IPS-11a (cell line): Measurements from ENCODE around the gene KIF26A.

Experiments
- H3K4me3 ChIP-seq: one replicate; pipeline ENCODE4 v1.5.1; 2013; ENCODE audit warnings: low read depth, low read length, control low read depth

KIF26A gene

DNA sequence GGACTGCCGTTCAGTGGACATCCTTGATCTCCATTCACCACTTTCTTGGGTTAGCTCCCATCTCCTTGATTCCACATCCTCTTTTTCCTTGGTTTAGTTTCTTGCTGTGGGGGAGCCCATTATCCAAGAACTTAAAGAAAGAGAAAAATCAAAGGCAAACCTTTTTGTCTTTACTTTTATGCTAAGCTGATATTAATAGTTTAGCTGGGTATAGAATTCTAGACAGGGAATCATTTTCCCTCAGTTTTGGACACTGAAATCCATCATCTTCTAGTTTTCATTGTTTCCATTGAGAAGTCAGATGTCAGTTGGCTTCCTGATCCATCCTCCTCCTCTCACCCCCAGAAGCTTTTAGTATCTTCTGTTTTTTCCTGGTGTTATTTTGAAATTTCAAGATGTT is 8.8 kb upstream of the KIF26A start:
- no peak overlapping the region for H3K4me3 ChIP-seq

GRCh38 chr14:104130974-104131651 is 7.3 kb upstream of the KIF26A start:
- H3K4me3 ChIP-seq = no peak overlapping the region

- H3K4me3 ChIP-seq = no peak overlapping the region
These were observed 6.2 kb upstream of the KIF26A start for GRCh38 chr14:104131968-104132732.

DNA sequence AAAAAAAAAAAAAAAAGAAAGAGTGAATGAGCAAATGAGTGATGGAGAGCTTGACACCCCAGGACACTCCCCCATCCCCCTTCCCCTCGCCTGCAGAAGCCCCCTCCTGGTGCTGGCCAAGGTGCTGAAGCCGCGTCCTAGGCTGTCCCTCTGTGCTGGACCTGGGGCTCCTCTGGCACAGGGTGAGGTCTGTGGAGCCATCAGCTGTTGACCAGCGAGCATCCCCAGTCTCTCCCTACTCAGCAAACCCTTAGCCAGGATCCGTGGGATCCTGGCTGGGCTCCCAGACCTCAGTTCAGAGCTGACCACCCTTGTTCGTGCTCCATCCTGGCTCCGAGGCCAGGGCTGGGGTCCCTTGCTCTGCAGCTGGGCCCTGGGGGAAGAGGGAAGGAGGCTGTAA is 5.4 kb upstream of the KIF26A start:
- H3K4me3 ChIP-seq = no peak overlapping the region

DNA sequence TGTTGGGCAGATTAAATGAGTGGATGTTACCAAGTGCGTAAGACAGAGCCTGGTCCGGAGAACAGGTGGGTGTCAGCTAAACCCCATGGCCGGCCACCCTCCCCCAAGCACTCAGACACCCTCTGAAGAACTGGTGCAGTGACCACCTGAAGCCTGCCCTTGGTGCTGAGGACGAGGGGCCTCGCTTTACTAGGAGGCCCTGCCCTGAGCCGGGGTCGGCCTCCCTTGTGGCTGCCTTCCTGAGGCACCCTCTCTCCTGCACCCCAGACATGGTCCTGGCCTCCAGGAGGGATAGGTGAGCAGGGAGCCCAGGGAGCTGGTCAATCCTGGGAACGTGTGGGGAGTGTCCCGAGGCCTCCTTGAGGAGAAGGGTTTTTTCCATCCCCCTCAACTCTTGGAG is 4.9 kb upstream of the KIF26A start:
- H3K4me3 ChIP-seq = no peak overlapping the region

DNA sequence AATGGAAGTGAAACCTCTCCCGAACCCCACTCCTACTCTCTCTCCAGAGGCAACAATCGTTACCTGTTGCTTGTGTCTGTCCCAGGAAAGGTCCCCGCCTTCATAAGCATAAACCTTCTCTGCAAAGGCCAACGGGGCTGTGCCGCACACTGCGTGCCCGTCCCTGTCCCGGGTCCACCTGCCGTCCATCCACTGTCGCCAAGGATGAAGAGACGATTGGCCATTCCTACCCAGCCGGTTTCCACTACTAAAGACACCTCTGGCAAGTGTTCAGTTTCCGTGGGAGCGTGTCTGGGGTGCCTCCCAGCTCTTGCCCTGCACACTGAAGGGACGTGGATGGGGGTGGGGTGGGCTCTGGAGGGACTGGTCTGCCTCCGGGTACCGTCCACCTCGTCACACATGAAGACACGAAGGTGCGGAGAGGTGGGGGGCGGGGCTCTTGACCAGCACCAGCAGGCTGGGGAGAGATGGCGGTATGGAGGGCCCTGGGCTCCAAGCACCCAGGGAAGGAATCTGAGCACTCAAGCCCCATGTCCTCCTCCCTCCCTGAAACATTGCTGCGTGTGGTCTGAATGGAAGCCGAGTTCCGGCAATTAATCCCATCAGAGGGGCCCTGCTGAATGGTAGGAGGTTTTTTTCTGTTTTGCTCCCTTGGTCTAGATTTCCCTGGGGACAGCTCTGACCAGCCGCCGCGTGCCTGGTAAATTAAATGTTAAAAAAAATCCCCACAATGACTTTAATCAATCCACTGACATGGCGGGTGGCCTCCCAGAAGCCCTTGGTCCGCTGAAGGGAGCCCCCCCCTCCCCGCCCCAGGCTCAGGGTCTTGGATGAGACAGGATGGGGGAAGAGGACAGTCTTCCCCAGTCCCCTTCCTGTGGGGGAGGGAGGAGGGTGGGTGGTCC is 4.1 kb upstream of the KIF26A start:
- H3K4me3 ChIP-seq = no peak overlapping the region

DNA sequence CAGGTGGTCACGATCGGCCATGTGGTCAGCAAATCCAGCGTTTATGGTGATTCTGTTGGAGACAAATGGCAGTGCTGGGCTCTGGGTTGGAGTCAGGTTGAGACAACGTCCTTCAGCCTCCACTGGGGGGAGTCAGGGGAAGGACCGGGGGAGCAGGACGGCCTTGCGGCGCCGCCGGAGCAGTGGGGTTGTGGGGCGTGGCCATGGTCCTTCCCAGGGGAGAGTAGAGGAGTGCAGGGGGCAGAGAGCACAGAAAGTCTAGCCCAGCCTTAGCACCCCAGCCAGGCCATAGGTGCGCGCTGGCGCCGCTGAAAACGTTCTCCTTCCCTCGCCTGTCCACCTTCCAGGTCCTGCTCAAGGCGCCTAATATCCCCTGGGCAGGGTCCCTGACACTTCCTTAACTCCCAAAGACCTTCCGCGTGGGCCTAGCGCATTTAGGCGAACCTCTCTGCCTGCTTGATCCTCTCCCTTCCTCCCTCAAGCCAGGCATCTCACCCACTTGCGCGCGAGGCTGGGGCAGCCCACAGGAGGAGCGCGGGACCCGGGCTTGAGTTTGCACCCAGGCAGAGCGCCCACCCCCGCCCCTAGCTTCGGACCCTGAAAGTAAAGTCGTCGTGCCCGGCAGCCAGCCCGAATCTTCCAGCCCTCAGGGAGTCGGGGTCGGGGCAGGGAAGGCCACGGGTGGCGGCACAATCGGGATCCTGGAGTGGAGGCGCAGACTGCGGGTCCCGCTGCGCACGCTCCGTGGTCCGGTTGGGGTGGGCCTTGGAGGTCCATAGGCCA is 3.1 kb upstream of the KIF26A start:
- peak overlapping the region; percentile 28 for H3K4me3 ChIP-seq

- peak overlapping the region; percentile 35 for H3K4me3 ChIP-seq
These were observed 2.4 kb upstream of the KIF26A start for GRCh38 chr14:104135904-104136471.

GRCh38 chr14:104136472-104137296 is 1.7 kb upstream of the KIF26A start:
- peak overlapping the region; percentile 35 for H3K4me3 ChIP-seq

DNA sequence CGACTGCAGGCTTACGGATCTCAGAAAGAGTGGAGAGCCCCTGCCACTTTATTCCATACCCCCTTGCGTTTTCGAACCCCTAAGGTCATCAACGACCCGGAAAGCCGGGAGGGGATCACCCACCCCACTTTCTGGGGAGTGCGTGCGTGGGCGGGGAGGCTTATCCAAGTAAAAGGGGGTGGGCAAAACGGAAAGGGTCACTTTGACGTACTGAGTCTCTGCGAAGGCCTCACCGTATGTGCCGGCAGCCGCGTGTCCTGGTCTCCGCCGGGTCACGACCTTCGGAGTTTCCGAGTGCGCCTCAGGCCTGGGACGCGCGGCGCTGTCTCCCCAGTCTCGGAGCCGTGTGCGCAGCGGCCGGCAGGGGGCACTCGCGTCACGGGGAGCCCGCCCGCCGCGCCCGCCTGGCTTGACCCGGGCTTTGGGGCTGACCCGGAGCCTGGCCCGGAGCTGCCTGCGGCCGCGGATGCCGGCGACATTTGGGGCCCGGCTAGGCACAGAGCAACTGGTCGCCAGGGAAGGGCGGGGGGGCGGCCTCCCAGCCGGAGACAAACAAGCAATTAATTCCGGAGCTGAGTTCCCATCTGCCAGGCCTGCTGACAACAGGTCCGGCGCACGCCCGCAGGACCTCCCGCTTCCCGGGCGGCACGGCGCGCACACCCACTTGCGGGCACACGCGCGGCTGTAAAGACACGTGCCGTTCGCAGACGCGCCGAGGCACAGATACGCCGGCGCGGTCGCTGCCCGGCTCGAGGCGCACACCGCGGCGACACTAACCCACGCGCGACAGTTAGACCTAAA is 890 bp upstream of the KIF26A start:
- peak overlapping the region; percentile 43 for H3K4me3 ChIP-seq

DNA sequence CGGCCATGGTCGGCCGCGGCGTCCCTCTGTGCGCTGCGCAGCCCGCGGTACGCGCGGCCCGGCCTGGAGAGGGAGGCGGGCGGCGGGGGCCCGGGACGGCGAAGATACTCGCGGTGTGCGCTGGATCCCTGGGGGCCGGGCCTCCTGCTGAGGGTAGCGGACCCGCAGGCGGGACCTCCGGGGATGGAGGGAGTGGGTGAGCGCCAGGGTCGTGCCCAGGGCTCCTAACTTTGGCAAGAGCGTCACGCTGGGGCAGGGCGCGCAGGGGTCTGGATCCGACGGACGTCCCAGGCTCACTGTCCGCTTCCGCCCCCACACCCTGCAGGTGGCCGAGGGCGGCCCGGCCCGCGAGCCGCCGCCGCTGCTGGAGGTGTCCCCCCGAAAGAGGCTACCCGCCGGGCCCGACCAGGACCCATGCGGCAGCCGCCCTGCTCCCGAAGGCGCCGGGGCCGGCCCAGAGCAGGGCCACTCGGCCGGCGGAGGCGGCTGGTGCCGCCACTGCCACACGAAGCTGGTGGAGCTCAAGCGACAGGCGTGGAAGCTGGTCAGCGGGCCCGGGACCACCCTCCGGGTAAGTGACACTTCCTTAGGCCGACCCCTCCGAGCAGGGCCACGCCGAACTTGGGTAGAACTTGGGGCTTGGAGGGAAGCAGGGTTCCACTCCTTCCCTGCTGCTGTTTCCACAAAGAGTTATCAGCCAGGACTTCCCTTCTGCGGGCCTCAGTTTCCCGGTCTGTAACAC is 502 bp downstream of the KIF26A start:
- peak overlapping the region; percentile 60 for H3K4me3 ChIP-seq

- peak overlapping the region; percentile 60 for H3K4me3 ChIP-seq
These were observed 1.2 kb downstream of the KIF26A start for GRCh38 chr14:104139460-104140212.

DNA sequence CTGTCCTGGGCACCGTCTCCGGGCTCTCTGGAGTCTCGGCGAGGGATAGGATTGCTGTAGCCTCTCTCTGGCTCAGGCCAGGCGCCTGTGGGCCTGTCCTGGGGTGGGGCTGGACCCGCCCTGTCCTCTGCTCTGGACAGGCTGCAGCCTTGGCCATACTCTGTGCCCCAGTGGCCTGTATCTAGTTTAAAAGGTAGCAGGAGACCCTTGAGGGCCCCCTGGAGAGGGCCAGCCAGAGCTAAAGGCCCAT is 1.8 kb downstream of the KIF26A start:
- H3K4me3 ChIP-seq = no peak overlapping the region

- H3K4me3 ChIP-seq = no peak overlapping the region
These were observed 2.3 kb downstream of the KIF26A start for GRCh38 chr14:104140463-104141331.

DNA sequence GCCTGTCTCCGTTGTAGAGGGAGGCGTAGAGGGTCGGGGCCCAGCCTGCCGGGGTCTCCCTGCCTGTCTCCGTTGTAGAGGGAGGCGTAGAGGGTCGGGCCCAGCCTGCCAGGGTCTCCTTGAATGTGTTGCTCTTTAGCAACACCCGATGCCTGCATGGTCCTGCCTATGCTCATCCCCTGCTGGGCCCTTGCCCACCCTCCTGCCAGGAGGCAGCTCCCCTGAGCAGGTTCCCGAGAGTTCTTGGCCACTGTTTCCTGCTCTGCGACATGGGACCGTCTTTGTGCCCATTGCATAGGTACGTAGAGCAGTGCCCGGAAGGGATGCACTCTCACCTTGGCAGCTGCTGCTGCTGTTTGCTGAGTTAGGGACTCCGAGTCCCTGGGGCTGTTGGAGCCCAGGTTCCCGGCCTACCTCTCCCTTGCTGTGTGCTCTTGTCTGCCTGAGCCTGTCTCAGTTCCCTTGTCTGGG is 3.3 kb downstream of the KIF26A start:
- H3K4me3 ChIP-seq = no peak overlapping the region

GRCh38 chr14:104142136-104142945 is 4.0 kb downstream of the KIF26A start:
- no peak overlapping the region for H3K4me3 ChIP-seq
